Astrocyte of the spinal cord (primary cell): ENCODE results near the gene TAS2R5.
"Not testable (repeated sequence)": the region's sequence is repeated elsewhere in the genome, so short reads cannot be mapped to it uniquely, and the experiment has no call there.

ENCODE experiments used
- DNase-seq: peaks from one replicate; pipeline ENCODE4 v3.0.0; 2011; ENCODE audit warnings: low read depth, low spot score
- H3K4me3 ChIP-seq: 2 replicates; pipeline ENCODE4 v1.5.1; 2011; ENCODE audit warnings: low read depth, mild to moderate bottlenecking, low read length, moderate library complexity
- in situ Hi-C: cut with HindIII; loops from 2 replicates; pipeline ENCODE4 v1.10.0; 2017; ENCODE audit warnings: low sequenced_read_pairs
- TF ChIP-seq, protein P1 (sequence below): IDR thresholded peaks from 2 replicates; pipeline ENCODE4 v1.5.1; 2012; ENCODE audit warnings: low read depth, mild to moderate bottlenecking, low read length, inconsistent platforms

The TAS2R5 gene

DNA sequence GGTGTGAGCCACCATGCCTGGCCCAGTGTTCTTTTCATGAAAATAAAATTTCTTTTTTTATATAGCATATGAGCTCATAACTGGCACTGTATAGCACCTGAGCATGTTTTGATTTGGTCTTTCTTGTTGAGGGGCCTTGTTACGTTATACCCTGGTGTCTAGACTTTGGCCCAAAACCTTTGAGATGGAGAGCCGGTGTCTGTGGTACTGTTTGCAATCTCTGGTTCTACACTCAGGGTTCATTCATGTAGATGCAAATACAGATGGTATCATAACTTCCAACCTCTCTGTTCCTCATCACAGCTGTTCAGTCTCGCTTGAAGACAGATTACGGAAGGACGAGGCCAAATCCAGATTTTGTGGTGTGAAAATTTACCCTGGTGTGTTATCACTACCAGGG, at the start of gene TAS2R5:
TSS of gene TAS2R5 (plus strand) at position 301 of the 400 bp plus-strand sequence. CDS start 145 bp downstream, outside the sequence.
- TF ChIP-seq, protein P1, sequence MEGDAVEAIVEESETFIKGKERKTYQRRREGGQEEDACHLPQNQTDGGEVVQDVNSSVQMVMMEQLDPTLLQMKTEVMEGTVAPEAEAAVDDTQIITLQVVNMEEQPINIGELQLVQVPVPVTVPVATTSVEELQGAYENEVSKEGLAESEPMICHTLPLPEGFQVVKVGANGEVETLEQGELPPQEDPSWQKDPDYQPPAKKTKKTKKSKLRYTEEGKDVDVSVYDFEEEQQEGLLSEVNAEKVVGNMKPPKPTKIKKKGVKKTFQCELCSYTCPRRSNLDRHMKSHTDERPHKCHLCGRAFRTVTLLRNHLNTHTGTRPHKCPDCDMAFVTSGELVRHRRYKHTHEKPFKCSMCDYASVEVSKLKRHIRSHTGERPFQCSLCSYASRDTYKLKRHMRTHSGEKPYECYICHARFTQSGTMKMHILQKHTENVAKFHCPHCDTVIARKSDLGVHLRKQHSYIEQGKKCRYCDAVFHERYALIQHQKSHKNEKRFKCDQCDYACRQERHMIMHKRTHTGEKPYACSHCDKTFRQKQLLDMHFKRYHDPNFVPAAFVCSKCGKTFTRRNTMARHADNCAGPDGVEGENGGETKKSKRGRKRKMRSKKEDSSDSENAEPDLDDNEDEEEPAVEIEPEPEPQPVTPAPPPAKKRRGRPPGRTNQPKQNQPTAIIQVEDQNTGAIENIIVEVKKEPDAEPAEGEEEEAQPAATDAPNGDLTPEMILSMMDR = no peak
- in situ Hi-C loops = no loop called here
- no peak within 1 kb of the TSS for H3K4me3 ChIP-seq
- DNase-seq = no peak

GRCh38 chr7:141742229-141742628, 47.8 kb upstream of the TAS2R5 start:
- in situ Hi-C loops = no loop called here
- DNase-seq = no peak
- no peak overlapping the region for H3K4me3 ChIP-seq
- TF ChIP-seq, protein P1 = no peak

DNA sequence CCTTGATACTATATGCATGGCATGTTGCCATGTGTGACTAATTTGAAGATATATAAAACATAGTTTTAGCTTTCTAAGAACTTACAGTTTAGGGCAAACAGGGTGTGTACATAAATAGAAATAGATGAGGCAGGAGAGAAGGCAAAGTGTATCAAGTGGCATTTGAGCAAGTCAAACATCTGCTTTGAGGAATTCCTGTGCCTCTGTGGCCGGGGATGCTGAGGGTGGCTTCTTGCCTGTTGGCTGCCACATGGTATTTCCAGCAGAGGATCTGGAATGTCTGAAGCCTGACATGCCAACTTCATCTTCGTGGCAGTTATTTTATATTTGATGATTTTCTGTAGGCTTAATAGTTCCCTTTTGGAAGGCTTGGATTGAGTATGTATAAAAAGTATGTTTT, 45.9 kb upstream of the TAS2R5 start:
- in situ Hi-C loops = no loop called here
- no peak for DNase-seq

DNA sequence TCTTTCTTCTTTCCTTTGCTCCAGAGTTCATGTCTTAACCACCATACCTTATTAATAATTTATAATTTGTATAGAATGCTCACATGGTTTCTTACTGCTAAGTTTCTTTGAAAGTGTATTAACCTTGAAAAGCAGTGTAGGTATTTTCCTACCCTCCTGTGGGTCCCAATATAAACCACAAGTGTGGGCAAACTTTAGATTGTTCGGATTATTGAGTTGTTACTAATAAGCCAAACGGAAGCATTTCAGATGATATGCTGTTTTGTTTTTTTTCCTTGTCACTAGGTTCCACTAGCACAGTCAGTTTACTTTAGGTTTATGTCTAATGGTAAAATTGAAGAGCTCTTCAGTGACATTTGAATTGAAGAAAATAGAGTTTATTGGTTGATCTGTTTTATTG, 41.6 kb upstream of the TAS2R5 start:
- no peak overlapping the region for H3K4me3 ChIP-seq
- in situ Hi-C loops = no loop called here
- DNase-seq = peak; percentile 46
- TF ChIP-seq, protein P1 = no peak

More for the DNA sequence above, 45.9 kb upstream of the TAS2R5 start:
- H3K4me3 ChIP-seq = no peak overlapping the region
- TF ChIP-seq, protein P1 = no peak

- H3K4me3 ChIP-seq, in situ Hi-C loops: not testable (repeated sequence)
- peak; percentile 12 for DNase-seq
Measured at GRCh38 chr7:141751904-141752303, 38.1 kb upstream of the TAS2R5 start.

- TF ChIP-seq, protein P1 = peak; percentile 29
- DNase-seq = no peak
Measured at GRCh38 chr7:141752634-141753033, 37.4 kb upstream of the TAS2R5 start.

GRCh38 chr7:141754939-141755338, 35.1 kb upstream of the TAS2R5 start:
- TF ChIP-seq, protein P1 = peak; percentile 43
- in situ Hi-C loops = no loop called here
- no peak overlapping the region for H3K4me3 ChIP-seq
- DNase-seq = no peak

More at GRCh38 chr7:141752634-141753033, 37.4 kb upstream of the TAS2R5 start:
- no peak overlapping the region for H3K4me3 ChIP-seq
- in situ Hi-C loops = no loop called here
